GM12892 (cell line): ENCODE data around the gene MDH2.

Experiments
- POLR2A ChIP-seq: IDR thresholded peaks from 2 replicates; pipeline ENCODE4 v1.6.1; 2011; ENCODE audit warnings: low read depth, low read length, control low read depth
- POLR2AphosphoS5 ChIP-seq: IDR thresholded peaks from 2 replicates; pipeline ENCODE4 v1.6.1; 2011; ENCODE audit warnings: low read depth, low read length, control low read depth
- TAF1 ChIP-seq: IDR thresholded peaks from 2 replicates; pipeline ENCODE4 v1.6.1; 2011; ENCODE audit warnings: low read depth, mild to moderate bottlenecking, control low read depth, low read length, borderline replicate concordance

DNA sequence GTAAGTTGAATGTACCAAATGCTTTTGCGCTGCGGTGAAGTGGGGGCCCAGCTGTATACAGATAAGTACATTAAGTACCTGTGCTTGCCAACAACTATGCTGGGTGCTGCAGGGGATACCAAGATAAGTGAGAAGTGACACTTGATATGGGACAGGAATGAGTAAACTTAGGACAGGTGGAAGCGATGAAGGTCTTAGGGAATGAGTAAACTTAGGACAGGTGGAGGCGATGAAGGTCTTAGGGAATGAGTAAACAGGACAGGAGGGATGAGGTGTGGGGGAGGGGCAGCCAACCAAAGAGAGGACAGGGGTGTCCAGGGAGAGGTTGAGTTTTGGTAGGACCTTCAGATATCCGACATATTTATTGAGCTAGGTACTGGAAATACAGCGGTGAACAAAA lies 1.4 kb downstream of the MDH2 start:
- TF ChIP-seq TAF1 = no peak
- TF ChIP-seq POLR2A = no peak
- no peak for TF ChIP-seq POLR2AphosphoS5
